ENCODE measurements around the gene ARHGAP40.

DNA sequence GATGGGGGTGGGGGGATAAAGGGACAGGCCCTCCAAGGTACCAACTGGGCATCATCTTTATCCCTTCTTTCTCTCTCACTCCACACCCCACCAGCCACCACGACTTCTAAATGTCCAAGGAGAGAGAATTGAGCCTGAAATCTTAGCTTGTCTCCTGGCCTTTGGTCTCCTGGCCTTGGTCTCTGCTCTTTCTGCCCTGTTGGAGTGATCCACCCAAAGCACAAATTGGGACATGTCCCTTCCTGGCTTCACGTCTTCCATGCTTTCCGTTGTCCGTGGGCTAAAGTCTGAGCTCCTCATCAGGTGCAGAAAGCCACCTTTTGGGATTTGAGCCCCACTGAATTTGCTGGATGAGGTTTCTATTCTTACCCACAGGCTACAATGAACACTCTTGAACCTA, 12.3 kb upstream of the ARHGAP40 start:
- no peak for TF ChIP-seq TAF1 (IDR thresholded peaks at IDR 0.05; ENCODE audit: borderline replicate concordance, insufficient read depth, low read length)
- no peak for TF ChIP-seq POLR2AphosphoS5 (IDR thresholded peaks at IDR 0.05; ENCODE audit: low read depth, low read length)
- TF ChIP-seq, protein P1, sequence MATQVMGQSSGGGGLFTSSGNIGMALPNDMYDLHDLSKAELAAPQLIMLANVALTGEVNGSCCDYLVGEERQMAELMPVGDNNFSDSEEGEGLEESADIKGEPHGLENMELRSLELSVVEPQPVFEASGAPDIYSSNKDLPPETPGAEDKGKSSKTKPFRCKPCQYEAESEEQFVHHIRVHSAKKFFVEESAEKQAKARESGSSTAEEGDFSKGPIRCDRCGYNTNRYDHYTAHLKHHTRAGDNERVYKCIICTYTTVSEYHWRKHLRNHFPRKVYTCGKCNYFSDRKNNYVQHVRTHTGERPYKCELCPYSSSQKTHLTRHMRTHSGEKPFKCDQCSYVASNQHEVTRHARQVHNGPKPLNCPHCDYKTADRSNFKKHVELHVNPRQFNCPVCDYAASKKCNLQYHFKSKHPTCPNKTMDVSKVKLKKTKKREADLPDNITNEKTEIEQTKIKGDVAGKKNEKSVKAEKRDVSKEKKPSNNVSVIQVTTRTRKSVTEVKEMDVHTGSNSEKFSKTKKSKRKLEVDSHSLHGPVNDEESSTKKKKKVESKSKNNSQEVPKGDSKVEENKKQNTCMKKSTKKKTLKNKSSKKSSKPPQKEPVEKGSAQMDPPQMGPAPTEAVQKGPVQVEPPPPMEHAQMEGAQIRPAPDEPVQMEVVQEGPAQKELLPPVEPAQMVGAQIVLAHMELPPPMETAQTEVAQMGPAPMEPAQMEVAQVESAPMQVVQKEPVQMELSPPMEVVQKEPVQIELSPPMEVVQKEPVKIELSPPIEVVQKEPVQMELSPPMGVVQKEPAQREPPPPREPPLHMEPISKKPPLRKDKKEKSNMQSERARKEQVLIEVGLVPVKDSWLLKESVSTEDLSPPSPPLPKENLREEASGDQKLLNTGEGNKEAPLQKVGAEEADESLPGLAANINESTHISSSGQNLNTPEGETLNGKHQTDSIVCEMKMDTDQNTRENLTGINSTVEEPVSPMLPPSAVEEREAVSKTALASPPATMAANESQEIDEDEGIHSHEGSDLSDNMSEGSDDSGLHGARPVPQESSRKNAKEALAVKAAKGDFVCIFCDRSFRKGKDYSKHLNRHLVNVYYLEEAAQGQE (IDR thresholded peaks at IDR 0.05; ENCODE audit: insufficient read depth in 1 of 2, low read depth in 2 of 2, low read length in 2 of 2) = no peak
- TF ChIP-seq FOXP2 (optimal IDR thresholded peaks at IDR 0.05; ENCODE audit: borderline replicate concordance, extremely low read depth, extremely low read length, insufficient read depth) = no peak
